NCI-H1436 (cell line): ENCODE data around the gene FLNB.

Experiments
- DNase-seq: peaks from one replicate; lab custom pipeline; 2025; lab: John Stamatoyannopoulos, UW

FLNB gene, protein sequence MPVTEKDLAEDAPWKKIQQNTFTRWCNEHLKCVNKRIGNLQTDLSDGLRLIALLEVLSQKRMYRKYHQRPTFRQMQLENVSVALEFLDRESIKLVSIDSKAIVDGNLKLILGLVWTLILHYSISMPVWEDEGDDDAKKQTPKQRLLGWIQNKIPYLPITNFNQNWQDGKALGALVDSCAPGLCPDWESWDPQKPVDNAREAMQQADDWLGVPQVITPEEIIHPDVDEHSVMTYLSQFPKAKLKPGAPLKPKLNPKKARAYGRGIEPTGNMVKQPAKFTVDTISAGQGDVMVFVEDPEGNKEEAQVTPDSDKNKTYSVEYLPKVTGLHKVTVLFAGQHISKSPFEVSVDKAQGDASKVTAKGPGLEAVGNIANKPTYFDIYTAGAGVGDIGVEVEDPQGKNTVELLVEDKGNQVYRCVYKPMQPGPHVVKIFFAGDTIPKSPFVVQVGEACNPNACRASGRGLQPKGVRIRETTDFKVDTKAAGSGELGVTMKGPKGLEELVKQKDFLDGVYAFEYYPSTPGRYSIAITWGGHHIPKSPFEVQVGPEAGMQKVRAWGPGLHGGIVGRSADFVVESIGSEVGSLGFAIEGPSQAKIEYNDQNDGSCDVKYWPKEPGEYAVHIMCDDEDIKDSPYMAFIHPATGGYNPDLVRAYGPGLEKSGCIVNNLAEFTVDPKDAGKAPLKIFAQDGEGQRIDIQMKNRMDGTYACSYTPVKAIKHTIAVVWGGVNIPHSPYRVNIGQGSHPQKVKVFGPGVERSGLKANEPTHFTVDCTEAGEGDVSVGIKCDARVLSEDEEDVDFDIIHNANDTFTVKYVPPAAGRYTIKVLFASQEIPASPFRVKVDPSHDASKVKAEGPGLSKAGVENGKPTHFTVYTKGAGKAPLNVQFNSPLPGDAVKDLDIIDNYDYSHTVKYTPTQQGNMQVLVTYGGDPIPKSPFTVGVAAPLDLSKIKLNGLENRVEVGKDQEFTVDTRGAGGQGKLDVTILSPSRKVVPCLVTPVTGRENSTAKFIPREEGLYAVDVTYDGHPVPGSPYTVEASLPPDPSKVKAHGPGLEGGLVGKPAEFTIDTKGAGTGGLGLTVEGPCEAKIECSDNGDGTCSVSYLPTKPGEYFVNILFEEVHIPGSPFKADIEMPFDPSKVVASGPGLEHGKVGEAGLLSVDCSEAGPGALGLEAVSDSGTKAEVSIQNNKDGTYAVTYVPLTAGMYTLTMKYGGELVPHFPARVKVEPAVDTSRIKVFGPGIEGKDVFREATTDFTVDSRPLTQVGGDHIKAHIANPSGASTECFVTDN (N-terminal part only)

DNA sequence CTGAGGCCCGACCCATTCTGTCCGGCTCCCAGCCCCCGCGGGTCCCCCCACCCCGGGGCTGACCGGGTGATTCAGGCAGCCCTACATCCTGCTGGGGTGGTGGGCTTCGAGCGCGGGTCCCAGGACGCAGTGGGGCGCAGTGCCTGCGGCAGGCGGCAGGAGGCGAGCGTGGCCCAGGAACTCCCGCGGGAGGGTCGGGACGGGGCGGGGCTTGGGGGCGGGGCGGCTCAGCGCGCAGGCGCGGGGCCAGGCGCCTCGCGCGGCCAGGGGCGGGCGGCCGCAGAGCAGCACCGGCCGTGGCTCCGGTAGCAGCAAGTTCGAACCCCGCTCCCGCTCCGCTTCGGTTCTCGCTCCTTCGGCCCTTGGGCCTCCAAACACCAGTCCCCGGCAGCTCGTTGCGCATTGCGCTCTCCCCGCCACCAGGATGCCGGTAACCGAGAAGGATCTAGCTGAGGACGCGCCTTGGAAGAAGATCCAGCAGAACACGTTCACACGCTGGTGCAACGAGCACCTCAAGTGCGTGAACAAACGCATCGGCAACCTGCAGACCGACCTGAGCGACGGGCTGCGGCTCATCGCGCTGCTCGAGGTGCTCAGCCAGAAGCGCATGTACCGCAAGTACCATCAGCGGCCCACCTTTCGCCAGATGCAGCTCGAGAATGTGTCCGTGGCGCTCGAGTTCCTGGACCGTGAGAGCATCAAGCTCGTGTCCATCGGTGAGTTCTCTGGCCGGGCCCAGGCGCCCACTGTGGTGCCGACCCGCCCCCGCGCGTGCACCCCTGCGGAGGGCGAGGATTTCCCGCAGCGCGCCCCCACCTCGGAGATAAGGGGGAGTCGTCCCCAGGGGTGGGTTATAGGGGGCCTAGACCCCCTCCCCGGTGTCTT lies at the start of gene FLNB:
Gene FLNB, plus strand, starts transcription at position 282 of the 885 bp plus-strand sequence. Its CDS starts 143 bp downstream, at position 425.
- peak; percentile 34 for DNase-seq

DNA sequence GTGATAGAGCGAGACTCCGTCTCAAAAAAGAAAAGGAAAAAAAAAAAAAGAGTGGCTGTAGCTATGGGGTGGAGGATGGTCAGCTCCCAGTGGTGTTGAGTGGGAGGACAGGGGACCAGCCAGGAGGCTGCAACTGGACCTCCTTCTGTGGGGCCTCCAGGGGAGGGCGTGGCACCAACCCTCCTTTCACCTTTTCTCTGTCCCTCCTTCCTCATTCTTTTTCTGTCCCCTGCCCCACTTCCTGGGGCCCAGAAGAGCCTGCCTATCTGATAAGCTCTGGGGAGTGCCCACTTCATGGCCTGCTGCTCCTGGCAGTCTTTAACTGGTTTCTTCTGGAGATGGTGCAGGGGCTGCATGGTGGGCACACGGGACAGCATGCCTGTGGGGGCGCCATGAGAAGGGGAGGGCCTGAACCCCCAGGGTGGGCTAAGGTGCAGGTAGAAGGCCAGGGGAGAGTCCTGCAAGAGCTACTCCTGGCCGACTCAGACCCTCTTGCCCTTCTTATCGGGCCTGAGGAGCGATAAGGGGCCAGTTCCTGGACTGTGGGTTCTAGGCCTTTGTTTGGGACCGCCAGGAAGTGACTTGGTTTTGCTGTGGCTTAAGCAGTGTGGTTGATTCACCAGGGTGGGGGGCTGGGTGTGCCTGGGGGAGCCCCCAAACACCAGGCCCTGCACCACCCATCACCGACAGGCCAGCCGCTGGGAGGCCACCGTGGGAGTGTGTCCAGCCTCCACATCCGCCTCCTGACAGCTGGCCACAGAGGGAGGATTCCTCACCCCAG lies 49.4 kb upstream of the FLNB start:
- DNase-seq: no peak

DNA sequence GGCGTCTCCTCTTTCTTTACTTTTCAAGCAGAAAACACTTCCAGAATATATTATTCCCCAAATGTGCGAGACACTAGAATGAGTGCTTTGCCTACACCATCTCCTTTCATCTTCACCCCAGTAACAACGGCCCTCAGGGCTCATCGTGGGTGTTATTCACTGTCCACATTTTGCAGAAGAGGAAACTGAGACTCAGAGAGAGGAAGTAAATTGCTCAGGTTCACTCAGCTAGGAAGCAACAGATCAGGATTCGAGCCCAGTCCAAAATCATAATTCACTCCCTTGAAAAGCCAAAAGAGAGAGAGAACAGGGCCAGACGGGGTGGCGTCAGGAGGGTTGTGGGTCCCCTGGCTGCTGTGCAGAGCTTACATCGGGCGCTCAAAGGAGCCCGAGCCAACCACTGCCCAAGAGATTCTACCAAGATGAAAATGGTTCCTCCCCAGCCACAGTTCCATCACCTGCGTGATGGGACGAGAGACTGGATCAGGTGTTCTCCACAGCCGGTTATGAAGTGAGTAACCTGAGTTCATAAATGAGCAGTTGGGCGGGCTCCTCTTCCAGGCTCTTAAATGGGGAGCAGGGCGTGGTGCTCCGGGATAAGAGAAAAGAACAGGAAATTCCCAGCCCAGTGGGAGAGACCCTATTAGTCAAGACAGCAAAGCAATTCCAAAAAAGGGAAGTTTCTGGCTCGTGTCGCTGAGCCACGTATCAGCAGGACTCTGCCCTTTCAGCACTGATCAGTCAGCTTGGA lies 48.6 kb upstream of the FLNB start:
- DNase-seq: no peak

DNA sequence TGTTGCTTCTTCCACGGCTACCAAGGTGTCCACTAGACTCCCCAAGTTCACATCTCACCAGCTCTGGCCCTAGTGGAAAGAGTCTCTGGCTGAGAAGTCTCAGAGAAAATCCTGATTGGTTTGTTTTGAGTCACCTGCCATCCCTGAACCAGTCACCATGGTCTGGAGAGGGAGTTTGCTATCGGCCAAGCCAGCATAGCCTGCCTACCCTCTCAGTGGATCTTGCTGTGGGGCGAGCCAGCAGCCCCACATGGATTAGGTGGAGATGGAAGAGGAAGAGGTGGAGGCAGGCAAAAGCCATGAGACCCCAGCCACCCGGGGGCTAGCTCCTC lies 48.1 kb upstream of the FLNB start:
- no peak for DNase-seq

DNA sequence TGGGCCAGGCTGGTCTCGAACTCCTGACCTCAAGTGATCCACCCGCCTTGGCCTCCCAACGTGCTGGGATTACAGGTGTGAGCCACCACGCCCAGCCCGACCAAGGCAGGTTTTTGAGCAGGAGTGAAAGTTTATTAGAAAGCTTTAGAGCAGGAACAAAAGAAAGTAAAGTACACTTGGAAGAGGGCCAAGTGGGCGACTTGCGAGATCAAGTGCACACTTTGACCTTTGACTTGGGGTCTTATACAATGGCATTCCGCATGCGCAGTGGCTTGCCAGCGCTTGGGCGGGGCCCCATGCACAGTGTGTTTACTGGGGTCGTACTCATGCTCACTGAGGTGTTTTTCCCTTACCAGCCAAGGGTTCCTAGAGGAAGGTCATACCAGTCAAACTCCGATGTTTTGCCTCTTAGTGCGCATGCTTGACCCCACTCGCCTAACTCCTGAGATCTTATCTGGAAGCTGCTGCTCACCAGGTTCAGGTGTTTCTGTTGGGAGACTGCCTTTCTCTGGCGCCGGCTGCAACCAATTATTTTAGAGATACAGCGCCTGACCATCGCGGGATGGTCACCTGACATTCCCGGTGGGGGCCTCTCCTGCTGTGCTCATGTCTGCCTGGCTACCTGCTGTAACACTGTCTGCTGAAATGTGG lies 46.9 kb upstream of the FLNB start:
- no peak for DNase-seq

DNA sequence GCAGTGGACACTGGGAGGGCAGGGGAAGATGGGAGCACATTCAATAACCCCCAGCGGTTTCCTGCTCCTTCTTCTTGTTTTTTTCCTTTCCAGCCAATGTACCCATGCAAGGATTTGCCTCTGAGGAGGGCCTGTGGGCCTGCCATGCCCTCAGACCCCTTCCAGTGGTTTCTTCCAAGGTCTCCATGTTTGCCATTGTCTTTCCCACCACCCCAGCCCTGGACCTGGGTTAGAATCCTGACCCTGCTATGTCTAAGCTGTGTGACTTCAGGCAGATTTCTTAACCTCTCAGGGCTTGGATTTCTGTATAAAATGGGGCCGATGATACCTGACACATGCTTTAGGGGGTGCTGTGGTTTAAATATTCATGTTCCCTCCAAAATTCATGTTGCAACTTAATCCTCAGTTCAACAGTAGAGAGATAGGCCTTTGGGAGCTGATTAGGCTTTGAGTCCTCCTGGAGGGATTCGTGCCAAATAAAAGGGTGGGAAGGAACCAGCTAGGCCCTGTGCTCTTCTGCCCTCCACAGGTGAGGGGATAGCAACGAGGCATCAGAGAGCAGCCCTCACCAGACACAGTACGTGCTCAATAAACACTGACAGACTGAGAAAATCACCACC lies 46.3 kb upstream of the FLNB start:
- DNase-seq: no peak

DNA sequence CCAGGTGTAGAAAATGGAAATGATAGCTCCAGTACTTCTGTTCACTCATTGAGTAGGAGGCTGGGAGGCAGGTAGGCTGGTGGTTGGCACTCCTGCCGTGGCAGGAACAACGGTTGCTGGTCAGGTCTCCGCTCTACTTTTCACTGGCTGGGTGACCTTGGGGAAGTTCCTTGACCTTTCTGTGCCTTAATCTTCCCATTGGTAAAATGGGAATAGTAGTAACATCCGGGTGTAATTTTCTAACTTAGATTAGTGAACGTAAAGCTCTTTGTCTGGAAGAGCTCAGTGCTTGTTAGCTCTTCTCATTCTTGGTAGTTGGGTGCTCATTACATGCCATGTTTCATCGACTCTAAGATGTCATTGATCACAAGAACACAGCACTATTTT lies 45.8 kb upstream of the FLNB start:
- DNase-seq: no peak

DNA sequence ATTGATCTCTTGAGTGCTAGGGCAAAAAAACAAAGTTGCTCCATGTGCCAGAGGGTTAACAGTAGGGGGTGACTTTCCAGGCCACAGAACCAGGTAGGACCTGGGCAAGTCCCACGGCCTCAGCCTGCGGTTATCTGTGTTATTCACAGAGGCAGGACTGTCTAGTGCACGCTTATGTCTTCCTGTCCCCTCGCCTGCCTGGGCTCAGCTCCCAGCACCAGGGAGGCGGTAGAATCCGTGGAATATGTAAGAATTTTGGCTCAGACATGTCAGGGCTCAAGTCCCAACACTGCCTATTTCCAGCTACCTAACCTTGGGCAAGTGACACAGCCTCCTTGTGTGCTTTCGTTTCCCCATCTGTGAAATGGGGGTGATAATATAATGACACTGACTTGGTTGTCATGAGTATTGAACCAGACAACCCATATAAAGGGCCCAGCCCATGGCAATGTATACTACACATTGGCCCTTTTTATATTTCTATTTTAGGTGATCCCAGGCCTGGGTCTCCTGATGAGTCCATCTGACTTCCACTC lies 44.3 kb upstream of the FLNB start:
- DNase-seq: no peak

DNA sequence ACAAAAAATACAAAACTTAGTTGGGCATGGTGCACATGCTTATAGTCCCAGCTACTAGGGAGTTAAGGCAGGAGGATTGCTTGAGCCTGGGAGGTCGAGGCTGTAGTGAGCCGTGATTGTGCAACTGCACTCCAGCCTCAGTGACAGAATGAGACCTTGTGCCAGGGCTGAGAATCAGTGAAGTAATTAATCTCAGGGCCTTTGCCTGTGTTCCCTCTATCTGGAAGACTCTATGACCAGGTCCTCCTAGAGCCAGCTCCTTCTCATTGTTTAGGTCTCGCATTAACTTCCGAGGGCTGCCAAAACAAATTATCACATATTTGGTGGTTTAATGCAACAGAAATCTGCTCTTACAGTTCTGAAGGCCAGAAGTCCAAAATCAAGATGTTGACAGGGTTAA lies 41.4 kb upstream of the FLNB start:
- DNase-seq: no peak

DNA sequence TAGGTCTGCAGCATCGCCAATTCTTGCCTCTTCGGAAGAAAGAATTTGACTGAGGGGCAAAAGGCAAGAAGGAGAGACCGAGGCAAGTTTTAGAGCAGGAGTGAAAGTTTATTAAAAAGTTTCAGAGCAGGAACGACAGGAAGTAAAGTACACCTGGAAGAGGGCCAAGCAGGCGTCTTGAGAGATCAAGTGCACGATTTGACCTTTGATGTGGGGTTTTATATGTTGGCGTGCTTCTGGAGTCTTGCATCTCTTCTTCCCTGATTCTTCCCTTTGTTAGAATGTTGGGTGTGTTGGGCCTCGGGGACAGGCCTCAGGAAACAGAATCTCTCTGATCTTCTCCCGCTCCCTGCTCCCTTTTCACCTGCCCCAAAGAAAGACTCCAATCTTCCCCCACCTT lies 40.6 kb upstream of the FLNB start:
- DNase-seq: no peak

DNA sequence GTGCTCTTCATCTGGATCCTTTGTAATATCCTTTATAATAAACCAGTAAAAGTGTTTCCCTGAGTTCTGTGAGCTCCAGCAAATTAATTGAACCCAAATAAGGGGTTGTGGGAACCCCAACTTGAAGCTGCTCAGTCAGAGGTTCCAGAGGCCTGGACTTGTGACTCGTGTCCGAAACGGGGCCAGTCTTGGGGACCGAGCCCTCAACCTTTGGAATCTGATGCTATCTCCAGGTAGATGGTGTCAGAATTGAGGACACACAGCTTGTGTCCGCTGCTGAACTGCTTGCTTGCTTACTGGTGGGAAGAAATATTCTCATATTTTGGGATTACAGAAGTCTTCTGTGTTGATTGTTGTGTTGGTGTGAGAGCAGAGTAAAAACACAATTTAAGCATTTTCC lies 39.7 kb upstream of the FLNB start:
- DNase-seq: no peak

DNA sequence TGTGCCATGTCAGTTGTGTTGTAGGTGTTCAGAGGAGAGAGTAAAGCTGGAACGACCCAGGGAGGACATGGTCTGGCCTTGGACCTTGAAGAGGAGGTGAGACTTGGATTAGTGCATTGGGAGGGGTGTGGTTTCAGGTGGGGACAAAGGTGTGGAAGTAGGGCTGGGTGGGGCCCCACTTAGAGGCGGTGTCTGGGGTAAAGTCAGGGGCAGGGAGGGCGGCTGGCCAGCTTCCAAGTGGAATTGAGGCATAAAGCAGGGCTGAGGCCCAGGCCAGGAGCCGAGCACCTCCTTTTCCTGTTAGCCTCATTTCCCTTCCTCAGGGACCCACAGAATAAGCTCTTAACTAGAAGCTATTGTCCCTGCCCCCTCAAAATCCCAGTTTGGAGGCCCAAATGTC lies 36.2 kb upstream of the FLNB start:
- no peak for DNase-seq

DNA sequence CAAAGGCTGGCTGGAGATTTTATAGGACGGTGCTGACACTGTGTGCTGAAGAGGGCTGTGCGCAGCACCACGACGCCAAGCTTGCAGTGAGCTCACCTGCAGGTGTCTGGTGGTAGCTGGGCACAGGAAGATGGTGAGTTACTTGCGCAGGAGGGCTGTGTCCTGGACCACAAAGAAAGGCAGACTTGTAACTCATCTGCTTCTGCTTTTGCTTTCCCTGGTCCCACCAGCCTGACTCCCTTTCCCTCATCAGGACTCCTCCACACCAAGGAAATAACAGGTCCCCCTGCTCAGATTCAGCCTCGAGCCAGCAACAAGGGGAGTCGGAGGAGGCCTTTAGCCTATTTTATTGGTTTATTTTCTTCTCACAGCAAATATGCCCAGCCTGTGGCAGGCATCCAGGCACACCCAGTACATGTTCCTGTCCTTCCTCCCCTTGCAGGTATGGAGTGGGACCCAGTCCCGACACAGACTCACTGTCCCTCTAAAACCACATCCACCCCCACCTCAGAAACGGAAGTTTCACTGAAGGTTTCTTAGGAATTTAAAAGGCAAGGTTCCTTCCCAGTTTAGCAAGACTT lies 35.6 kb upstream of the FLNB start:
- DNase-seq: no peak

DNA sequence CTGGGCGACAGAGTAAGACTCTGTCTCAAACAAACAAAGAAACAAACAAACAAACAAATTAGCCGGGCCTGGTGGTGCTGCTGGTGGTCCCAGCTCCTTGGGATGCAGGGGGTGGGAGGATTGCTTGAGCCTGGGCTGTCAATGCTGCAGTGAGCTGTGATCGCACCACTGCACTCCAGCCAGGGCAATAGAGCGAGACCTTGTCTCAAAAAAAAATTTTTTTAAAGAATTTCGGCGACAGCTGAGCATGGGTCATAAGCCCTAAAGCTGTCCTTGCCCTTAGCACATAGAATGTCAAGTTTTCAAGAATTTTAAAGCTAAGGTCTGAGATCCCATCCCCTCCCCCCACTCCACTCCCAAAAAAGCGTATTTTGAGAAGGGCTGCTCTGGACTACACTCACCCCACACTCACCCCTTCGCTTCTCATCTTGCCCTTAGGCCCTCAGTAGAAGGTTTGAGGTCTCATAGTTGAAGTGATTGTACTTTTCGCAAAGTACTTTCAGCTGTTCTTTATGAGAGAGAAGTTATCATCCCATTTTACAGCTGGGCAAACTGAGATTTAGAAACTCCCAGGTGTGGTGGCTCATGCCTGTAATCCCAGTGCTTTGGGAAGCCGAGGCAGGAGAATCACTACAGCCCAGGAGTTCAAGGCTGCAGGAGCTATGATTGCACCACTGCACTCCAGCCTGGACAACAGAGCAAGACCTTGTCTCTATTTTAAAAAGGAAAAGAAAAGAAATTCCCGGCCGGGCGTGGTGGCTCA lies 34.3 kb upstream of the FLNB start:
- DNase-seq: no peak

DNA sequence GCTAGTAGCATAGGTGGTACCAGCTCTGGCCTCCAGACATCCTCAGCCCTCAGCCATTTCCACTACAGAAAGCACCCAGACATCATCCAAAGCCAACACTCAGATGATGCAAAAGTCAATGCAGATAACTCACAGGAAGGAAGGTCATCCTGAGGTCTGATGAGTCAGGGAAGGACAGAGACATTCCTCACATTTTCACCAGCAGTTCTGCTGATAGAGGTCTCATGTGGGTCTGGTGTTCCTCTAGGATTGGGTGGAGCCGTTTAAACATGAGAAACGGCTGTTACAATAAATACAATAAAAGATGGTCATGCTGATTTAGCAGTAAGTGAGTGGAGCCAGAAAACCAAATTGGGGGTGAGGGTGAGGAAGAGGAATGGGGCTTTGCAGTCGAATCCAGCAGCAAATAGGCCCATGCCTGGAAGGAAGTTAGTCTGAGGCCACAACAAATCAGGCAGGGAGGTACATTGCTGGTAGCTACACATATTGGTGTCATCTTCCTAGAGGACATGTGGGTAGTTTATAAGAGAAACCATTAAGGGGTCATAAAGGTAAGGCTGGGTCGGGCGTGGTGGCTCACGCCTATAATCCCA lies 33.3 kb upstream of the FLNB start:
- no peak for DNase-seq

DNA sequence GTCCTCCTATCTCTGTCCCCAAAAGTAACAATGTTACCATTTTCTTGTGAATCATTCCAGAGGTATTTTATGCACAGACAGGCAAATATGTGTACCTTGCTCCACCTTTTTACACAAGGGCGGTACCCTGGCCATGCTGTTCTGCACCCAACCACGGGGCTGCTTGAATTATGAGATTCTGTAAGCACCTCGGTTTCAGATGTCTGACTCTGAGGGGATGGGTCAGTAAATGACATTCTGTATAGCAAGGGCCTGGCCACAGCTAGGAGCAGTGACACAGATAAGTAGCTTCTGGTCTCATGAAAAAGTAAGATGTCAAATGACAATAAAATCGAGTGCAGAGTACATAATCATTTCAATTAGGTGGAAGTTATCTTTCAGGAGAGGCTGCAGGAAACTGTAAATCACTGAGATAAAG lies 30.4 kb upstream of the FLNB start:
- no peak for DNase-seq

DNA sequence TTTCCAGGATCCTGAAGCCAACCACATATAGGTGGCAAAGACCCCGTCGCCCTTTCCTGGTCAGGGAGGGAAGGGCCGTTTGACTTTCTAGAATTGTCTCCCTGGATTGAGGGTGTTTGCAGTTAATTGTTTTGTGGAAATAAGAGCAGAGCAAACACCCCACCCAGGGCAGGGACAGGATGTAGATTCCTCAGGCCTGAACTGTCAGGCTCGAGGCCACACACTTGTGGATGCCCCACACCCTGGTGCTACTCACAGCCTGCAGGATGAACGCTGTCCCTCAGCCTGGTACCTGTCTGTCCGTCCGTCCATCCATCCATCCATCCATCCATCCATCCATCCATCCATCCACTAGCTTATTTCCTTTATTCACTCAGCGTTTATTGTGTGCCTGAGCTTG lies 29.9 kb upstream of the FLNB start:
- no peak for DNase-seq
